GM04504 (cell line): ENCODE results near the gene CROCC.

Experiments
- DNase-seq: peaks from one replicate; pipeline ENCODE4 v3.0.0-alpha.2; 2012; ENCODE audit warnings: low read depth

The CROCC gene

DNA sequence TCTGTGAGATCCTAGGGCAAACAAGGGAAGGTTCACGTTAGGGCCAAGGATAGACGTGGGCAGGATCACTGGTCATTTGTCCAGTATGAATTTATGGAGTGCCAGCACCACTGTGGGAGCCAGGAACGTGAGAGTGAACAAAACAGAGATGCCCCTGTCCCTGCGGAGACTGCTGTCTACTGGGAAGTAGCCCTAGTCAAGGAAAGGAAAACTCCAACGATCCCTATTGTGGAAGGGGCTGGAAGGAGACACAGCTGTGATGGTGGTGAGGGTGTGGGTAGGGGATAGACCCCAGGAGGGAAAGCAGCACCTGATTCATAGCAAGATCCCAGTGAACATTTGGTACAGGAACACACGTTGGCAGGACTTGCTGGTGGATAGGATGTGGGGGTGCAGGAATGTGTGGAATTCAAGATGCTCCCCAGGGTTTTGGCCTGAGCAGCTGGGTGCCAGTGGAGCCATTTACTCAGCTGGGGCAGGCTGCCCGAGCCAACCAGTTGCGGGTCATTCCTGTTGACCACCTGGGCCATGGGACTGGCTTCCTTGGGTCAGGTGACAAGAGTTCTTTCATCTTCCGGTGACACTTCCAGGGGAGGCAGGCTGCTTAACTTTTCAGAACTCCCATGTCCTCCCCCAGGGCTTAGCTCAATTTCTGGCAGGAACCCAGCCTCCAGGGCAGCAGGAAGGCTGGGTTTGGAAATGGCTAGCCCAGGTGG lies 91.2 kb downstream of the CROCC start:
- no peak for DNase-seq

DNA sequence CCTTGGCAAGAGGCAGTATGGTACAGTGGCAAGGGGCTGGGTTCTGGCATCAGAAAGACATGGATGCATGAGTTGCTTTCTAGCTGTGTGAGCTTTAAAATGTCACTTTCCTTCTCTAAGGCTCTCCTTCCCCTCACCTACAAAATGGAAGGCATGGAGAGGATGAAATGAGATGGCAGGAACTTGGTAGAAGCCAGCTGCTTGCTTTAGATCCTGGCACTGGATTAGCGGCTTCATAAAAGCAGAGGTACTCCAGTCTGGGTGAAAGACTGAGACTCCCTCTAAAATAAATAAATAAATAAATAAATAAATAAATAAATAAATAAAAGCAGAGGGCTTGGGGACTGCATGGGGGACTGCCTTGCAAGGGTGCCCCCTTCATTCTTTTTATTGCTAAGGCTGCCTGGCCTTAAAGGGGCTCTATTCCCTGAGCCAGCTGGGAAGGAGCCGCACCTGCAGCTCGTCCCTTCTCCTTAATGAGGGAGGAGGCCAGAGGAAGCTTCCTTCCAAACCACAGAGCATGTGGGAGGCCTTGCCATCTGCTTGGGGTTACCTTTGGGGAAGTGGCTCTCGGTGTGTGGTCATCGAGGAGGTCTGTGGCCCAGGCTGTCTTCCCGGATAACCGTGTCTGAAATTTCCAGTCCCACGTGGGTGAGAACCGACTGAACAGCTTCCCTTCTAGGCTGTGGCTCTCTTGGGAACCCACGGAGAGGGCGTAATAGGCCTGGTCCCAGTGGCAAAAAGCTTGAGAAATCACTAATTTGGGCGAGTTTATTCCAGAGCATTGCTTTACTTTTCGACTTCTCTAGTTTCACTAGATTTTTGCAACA lies 92.0 kb downstream of the CROCC start:
- no peak for DNase-seq

DNA sequence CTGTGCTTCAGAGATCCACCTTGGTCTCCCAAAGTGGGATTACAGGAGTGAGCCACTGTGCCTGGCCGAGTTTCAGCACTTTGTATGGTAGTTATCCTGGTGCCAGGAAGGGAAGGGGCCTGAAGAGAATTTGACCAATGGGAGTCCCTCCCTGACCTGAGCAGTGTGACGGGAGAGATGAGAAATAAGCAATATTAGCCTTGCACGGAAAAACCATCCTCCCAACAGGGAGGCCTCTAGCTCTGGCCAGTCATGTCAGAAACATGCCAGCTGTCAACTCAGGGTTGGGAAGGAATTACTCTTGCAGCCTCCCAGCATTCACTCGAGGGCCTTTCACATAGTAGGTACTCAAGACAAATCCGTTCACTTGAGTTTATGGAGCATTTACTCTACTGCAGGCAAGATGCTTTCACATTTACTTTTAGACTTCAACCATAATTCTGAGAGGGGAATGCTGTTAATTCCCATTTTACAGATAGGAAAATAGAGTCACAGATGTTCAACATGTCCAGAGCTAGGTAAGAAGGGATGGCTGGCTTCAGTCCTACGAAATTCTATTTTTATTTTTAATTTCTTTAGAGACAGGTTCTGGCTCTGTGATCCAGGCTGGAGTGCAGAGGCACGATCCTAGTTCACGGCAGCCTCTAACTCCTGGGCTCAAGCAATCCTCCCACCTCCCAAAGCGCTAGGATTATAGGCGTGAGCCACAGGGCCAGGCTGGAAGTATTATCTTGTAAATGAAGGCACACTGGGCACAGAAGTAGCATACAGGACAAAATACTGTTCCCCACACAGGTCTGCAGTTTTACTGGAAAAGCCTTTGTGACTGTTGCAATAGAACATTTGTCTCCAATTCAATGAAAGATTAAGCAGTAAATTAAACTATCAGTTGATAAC lies 93.2 kb downstream of the CROCC start:
- DNase-seq, result no peak

DNA sequence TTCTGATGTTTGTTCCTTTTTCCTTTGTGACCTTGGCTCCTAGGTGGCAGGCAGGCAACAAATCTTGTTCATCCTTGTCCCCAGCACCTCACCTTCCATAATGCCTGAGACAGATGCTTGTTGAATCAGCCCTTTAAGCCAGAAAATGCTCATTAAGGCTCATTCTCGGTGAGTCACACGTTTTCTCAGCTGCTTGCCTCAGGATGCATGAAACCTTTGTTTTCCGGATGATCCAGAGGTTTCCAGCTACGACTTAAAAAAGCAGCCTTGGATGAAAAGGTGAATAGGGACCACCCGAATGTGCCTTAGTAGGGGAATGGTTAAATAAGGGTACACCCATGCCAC lies 94.6 kb downstream of the CROCC start:
- no peak for DNase-seq

DNA sequence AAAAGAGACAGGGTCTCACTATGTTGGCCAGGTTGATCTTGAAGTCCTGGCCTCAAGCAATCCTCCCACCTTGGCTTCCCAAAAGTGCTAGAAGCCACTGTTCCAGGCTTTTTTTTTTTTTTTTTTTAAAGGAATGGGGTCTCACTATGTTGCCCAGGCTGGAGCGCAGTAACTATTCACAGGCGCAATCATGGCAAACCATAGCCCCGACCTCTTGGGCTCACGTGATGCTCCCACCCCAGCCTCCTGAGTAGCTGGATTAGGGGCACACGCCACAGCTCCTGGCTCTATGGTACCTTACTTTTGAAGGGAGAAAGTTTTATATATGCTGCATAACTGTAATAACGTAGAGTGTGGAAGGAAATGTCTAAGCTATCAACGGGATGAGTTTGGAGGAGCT lies 95.7 kb downstream of the CROCC start:
- DNase-seq, result no peak

DNA sequence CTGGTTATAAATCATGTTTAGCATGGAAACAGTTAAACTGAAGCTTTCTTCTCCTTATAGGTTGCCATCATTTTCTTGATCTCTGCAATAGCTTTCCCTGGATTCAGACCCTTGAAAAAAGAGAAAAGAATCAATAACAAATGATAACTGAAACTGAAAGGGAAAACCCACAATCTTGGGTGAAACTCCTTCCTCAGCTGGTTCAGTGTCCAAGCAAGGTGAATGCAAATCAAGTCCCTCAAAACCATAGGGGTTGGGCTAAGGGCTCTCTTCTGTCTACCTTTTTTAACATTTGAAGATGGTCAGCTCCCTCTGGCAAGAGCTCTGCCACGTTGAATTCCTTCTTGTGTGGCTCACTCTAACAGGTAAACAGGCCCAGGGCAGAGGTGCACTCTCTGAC lies 97.1 kb downstream of the CROCC start:
- no peak for DNase-seq

DNA sequence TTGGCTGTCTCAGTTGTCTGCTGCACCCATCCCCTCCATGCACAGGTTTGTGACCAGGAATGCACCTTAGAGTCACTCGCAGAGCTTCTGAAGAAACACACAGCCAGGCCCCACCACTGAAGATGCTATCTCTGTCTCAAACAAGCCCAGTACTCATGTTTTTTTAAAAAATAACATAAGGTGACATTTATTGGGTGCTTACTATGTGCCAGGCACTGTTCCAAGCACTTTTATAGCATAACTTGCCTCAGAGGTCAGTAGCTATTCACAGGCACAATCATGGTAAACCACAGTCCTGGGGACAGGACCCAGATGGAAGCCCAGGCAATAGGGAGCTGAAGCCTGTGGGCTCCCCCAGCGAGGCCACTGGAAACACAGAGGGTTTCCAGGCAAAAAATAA lies 98.8 kb downstream of the CROCC start:
- DNase-seq, result no peak

DNA sequence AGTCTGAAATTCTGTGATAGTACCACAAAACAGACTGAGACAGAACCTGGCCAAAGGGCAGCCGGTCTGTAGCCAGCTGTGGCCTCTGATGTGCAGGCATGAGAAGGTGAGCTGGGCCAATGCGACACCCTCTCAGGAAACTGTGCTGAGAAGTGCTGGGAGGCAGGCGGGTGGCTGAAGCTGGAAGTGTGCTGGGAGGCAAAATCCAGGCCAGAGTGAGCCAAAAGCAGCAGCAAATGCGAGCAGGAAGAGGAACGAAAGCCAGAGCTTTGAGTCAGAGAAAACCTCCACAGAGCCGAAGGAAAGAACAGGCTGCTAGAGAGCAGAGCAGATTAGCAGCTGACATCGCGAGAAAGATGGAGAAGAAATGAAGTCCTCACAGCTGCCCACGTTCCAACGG lies 100.2 kb downstream of the CROCC start:
- no peak for DNase-seq
